OCI-LY1 (cell line): ENCODE results near the gene MCC.

ENCODE experiments used
- H2AFZ ChIP-seq: fragments of 200-600 bp; sonication (generic), shearing (Covaris generic); 2 replicates; pipeline ENCODE4 v1.6.0; 2014; ENCODE audit warnings: antibody characterized with exemption, mild to moderate bottlenecking, low read length
- H3F3A ChIP-seq: fragments of 200-600 bp; sonication (generic), shearing (Covaris generic); 2 replicates; pipeline ENCODE4 v1.6.0; 2014; ENCODE audit warnings: mild to moderate bottlenecking, antibody characterized with exemption, low read length, moderate library complexity; ENCODE audit not compliant: insufficient read depth
- H3K27ac ChIP-seq: fragments of 200-600 bp; sonication (generic); 2 replicates; pipeline ENCODE4 v1.5.1; 2014; ENCODE audit warnings: low read length, mixed run types, mild to moderate bottlenecking, low read depth; ENCODE audit not compliant: poor library complexity, severe bottlenecking
- H3K27me3 ChIP-seq: fragments of 200-600 bp; sonication (generic); 2 replicates; pipeline ENCODE4 v1.6.0; 2014; ENCODE audit warnings: antibody characterized with exemption, mild to moderate bottlenecking, low read length, moderate library complexity; ENCODE audit not compliant: insufficient read depth
- H3K36me3 ChIP-seq: fragments of 200-600 bp; sonication (generic); 2 replicates; pipeline ENCODE4 v1.6.1; 2014; ENCODE audit warnings: mild to moderate bottlenecking, antibody characterized with exemption, low read length, moderate library complexity, mixed read lengths; ENCODE audit not compliant: insufficient read depth
- H3K4me1 ChIP-seq: fragments of 200-600 bp; sonication (generic); 2 replicates; pipeline ENCODE4 v1.5.1; 2014; ENCODE audit warnings: mild to moderate bottlenecking, low read length, moderate library complexity; ENCODE audit not compliant: insufficient read depth, severe bottlenecking
- H3K4me2 ChIP-seq: fragments of 200-600 bp; sonication (generic), shearing (Covaris generic); 2 replicates; pipeline ENCODE4 v1.6.1; 2014; ENCODE audit warnings: low read length
- H3K4me3 ChIP-seq: fragments of 200-600 bp; sonication (generic); 2 replicates; pipeline ENCODE4 v1.5.1; 2014; ENCODE audit warnings: low read length, low read depth, mild to moderate bottlenecking, mixed read lengths; ENCODE audit not compliant: poor library complexity, severe bottlenecking
- H3K79me2 ChIP-seq: fragments of 200-600 bp; shearing (Covaris generic); 2 replicates; pipeline ENCODE4 v1.6.1; 2016; ENCODE audit warnings: mixed run types, low read length, mixed read lengths; ENCODE audit not compliant: insufficient read depth
- H3K9ac ChIP-seq: fragments of 200-600 bp; sonication (generic), shearing (Covaris generic); 2 replicates; pipeline ENCODE4 v1.6.1; 2014; ENCODE audit warnings: mild to moderate bottlenecking, low read length, mixed read lengths
- H3K9me2 ChIP-seq: fragments of 200-600 bp; sonication (generic), shearing (Covaris generic); 2 replicates; pipeline ENCODE4 v1.6.1; 2014; ENCODE audit warnings: low read depth, mild to moderate bottlenecking, low read length, mixed read lengths
- H3K9me3 ChIP-seq: fragments of 200-600 bp; shearing (Covaris generic); 2 replicates; pipeline ENCODE4 v1.6.1; 2014; ENCODE audit warnings: low read length, mixed read lengths
- H4K20me1 ChIP-seq: fragments of 200-600 bp; sonication (generic), shearing (Covaris generic); 2 replicates; pipeline ENCODE4 v1.6.0; 2016; ENCODE audit warnings: mild to moderate bottlenecking, low read length; ENCODE audit not compliant: insufficient read depth
- CTCF ChIP-seq: fragments of 200-600 bp; sonication (generic), shearing (Covaris generic); IDR thresholded peaks from 2 replicates; pipeline ENCODE4 v1.5.1; 2017; ENCODE audit warnings: mild to moderate bottlenecking, antibody characterized with exemption, low read length, moderate library complexity, mixed read lengths
- EZH2 ChIP-seq: fragments of 200-600 bp; sonication (generic), shearing (Covaris generic); IDR thresholded peaks from 2 replicates; pipeline ENCODE4 v1.8.0; 2017; ENCODE audit warnings: borderline replicate concordance, mixed run types, mild to moderate bottlenecking, antibody characterized with exemption, low read length, moderate library complexity, mixed read lengths

The MCC gene

DNA sequence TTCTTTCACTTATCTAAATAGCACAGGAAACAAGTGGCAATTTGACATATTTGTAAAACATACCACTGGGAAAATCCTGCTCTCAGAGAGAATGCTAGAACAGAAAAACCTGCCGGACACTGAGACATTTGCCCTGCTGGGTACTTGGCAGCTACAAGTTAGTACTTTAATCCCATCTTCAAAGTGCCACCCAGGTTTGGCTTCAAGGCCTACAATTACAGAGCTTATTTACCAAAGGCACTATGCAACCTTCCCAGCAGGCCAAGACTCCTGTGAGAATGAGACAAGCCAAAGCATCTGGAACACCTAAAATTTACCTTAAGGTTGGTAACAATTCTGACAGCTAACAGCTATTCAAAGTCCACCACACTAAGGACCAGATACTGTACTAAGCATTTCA, 131.8 kb downstream of the MCC start:
- TF ChIP-seq CTCF (no peak), EZH2 (no peak)
- Histone ChIP-seq H4K20me1 (no peaks in the 10 kb centered on the region), H3K9me3 (no peaks in the 10 kb centered on the region), H3K4me1 (no peaks in the 10 kb centered on the region), H3K79me2 (no peaks in the 10 kb centered on the region), H3K4me3 (no peak overlapping the region), H3K27me3 (no peaks in the 10 kb centered on the region), H3K27ac (no peak overlapping the region), H3K4me2 (no peak overlapping the region), H3F3A (no peaks in the 10 kb centered on the region), H3K36me3 (no peaks in the 10 kb centered on the region), H2AFZ (no peak overlapping the region), H3K9ac (no peak overlapping the region), H3K9me2 (no peaks in the 10 kb centered on the region)

DNA sequence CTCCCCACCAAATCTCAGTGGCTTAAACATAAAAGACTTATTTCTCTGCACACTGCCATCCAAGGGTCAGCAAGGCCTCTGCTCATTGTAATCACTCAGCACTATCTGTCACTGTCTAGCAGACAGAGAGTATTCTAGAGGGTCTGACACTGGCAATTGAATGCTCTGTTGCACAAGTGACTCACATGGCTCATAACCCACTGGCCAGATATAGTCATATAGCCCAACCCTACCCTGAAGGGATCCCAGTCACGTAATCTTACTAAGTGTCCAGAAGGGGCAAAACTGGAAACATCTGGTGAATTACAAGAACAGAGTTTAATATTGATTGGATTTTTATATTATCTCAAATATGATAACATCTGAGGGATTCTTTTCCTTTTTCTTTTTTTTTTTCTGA, 134.2 kb downstream of the MCC start:
- H3K36me3 ChIP-seq: no peaks in the 10 kb centered on the region
- H3K9me2 ChIP-seq: no peaks in the 10 kb centered on the region
- H2AFZ ChIP-seq: no peak overlapping the region
- no peak overlapping the region for H3K4me2 ChIP-seq
- H3K27me3 ChIP-seq: no peaks in the 10 kb centered on the region
- no peaks in the 10 kb centered on the region for H3K4me1 ChIP-seq
- H3K79me2 ChIP-seq: no peaks in the 10 kb centered on the region
- H3K9me3 ChIP-seq: no peaks in the 10 kb centered on the region
- TF ChIP-seq CTCF (no peak), EZH2 (no peak)
- H3K4me3 ChIP-seq: no peak overlapping the region
- no peaks in the 10 kb centered on the region for H3F3A ChIP-seq
- H3K9ac ChIP-seq: no peak overlapping the region
- H4K20me1 ChIP-seq: no peaks in the 10 kb centered on the region
- no peak overlapping the region for H3K27ac ChIP-seq

GRCh38 chr5:113347572-113347971, 140.7 kb downstream of the MCC start:
- Histone ChIP-seq H2AFZ (no peak overlapping the region), H3K4me3 (no peak overlapping the region), H3K27me3 (no peaks in the 10 kb centered on the region), H3K9me3 (no peaks in the 10 kb centered on the region), H4K20me1 (no peaks in the 10 kb centered on the region), H3K9me2 (no peaks in the 10 kb centered on the region), H3K9ac (no peak overlapping the region), H3K4me2 (no peak overlapping the region), H3K79me2 (no peaks in the 10 kb centered on the region), H3K27ac (no peak overlapping the region), H3F3A (no peaks in the 10 kb centered on the region), H3K36me3 (no peaks in the 10 kb centered on the region), H3K4me1 (no peaks in the 10 kb centered on the region)
- TF ChIP-seq EZH2 (no peak), CTCF (no peak)
